HG02870 (cell line): ENCODE data around the gene UGT1A6.
"Not testable (repeated sequence)": the region's sequence is repeated elsewhere in the genome, so short reads cannot be mapped to it uniquely, and the experiment has no call there.

Experiments used
- ATAC-seq: cut with Tn5 transposase; IDR thresholded peaks from one replicate; pipeline ENCODE4 v1.9.1; 2021; ENCODE audit warnings: mild to moderate bottlenecking, moderate library complexity; ENCODE audit not compliant: unreplicated experiment

UGT1A6 gene

GRCh38 chr2:233692648-233693047 is at the start of gene UGT1A6:
UGT1A6 (plus strand) TSS chr2:233692890; CDS start chr2:233693005, 115 bp downstream.
- ATAC-seq, result no peak

GRCh38 chr2:233643128-233643527 is 49.6 kb upstream of the UGT1A6 start:
- ATAC-seq, result no peak

DNA sequence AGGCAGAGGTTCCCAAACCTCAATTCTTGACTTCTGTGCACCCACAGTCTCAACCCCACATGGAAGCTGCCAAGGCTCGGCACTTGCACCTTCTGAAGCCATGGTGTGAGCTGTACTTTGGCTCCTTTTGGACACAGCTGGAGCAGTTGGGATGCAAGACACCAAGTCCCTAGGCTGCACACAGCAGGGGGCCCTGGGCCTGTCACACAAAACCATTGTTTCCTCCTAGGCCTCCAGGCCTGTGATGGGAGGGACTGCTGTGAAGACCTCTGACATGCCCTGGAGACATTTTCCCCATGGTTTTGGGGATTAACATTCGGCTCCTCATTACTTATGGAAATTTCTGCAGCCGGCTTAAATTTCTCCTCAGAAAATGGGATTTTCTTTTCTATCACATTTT is 46.7 kb upstream of the UGT1A6 start:
- not testable (repeated sequence) for ATAC-seq

- ATAC-seq, result no peak
Measured at GRCh38 chr2:233650981-233651380, 41.7 kb upstream of the UGT1A6 start.

DNA sequence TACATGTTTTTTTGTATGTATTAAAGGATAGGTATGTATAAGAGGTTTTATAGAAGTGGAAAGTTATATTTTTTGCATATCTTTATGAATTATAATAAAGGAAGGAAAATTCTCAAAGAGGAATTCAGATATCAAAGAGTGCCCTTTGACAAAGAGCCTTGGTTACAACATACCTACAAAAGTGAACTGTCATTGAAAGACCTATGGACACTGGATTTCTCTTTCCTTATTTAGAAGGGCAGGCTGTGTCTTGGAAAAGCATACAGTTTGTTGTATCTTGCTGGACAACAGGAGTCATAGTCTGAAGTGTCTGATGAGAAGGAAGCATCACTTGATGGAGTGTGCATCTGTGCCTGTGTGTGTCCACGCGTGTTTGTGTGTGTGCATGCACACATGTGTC is 41.3 kb upstream of the UGT1A6 start:
- ATAC-seq, result no peak

DNA sequence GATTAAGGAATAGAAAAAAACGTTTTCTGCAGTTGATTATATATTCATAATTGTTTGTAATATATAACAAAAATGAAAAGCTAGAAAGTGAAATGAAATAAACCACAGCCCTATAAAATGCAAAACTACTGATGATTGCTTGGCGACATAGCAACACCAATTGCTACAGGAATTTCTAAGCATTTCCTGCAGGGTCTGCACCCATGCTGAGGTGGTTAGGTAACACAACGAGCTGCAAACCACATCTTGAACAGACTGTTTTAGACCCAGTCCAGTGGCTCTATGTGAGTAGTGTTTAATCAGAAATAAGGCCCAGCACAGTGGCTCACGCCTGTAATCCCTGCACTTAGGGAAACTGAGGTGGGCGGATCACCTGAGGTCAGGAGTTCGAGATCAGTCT is 38.2 kb upstream of the UGT1A6 start:
- no peak for ATAC-seq

DNA sequence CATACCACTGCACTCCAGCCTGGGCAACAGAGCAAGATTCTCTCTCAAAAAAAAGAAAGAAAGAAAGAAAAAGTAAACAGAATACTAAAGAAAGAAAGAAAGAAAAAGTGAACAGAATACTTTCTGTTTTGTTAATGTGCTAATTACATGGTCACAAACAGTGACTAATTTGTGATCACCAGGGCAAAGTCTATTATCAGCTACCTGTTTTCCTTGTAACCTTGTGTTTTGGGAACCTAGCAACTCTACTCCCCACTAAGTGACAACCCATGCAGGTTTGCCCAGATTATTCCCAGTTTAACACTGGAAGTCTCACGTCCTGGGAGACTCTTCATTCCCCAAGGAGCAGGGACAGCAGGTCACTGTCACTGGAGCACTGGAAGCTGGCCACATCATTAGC is 37.6 kb upstream of the UGT1A6 start:
- ATAC-seq, result no peak

DNA sequence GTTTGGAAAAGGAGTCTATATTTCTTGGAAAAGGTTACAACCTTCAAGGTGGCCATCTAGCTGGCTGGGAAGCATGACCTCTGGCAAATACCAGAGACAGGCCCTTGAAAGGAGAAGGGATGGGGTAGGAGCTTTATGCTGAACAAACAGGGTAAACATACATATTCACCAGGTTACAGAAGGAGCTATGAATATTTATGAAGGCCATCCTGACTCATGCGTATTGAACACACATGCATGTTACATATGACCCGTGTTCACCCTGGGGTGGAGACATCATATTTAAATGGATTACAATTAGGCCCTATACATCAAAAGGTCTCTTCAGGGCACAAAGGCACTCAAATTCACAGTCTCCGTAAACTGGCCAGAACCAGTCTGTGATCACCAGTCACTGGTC is 36.7 kb upstream of the UGT1A6 start:
- ATAC-seq, result not testable (repeated sequence)

DNA sequence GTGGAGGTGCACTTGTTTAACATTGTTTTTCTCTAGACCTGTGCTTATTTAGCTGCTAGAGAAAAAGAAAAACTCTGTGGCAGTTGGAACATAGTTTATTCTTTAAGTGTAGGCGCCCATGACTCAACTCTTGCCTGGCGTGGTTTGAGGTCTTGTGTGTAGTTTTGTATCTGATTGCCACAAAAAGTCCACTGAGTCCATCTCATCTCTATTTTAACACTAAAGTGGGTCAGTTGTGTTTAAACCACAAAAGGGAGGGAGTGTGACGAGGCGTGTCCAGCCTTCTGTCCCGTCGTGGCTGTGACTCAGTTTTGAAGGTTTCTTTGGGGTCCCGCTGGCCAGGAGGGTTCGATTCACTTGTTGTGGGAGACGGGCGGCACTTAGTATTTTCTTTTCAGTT is 36.2 kb upstream of the UGT1A6 start:
- no peak for ATAC-seq

DNA sequence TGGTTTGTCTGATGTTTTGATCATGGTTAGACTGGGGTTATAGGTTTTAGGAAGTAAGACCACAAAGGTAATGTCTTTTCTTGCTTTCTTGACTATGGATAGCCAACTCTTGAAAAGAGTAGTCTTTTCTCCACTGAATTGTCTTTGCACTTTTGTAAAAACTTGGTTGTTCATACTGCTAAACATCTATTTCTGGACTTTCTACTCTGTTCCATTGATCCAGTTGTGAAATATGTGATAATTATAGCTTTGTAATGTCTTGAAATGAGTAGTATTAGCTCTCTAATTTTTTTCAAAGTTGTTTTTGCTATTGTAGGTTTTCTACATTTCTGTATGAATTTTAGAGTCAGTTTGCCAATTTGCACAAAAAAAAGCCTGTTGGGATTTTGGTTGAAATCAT is 34.1 kb upstream of the UGT1A6 start:
- ATAC-seq, result no peak

DNA sequence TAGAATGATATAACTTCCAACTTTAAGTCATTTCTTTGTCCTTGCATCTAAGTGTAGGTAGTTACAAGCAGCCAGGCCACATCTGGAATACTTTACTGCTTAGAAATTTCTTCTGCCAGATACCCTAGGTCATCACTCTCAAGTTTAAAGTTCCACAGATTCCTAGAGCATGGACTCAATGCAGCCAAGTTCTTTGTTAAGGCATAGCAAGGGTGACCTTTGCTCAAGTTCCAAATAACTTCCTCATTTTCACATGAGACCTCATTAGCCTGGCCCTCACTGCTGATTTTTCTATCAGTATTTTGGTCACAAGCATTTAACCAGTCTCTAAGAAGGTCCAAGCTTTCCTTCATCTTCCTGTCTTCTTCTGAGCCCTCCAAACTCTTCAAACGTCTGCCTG is 28.8 kb upstream of the UGT1A6 start:
- no peak for ATAC-seq

DNA sequence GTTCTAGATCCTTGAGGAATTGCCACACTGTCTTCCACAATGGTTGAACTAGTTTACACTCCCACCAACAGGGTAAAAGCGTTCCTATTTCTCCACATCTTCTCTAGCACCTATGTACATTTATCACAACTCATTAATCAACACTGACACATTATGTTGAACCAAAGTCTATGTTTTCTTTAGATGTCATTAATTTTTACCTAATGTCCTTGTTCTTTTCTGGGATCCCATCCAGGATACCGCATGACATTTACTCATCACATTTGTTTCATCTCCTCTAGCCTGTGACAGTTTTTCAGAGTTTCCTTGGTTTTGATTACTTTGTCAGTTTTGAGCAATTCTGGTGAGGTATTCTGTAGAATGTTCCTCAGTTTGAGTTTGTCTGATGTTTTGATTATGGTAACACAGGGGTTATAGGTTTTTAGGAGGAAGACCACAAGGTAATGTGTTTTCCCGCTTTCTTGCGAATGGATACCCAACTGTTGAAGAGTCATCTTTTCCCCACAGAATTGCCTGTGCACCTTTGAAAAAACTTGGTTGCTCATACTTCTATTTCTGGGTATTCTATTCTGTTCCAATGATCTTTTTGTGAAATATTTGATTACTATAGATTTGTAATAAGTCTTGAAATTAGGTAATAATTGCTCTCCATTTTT is 24.0 kb upstream of the UGT1A6 start:
- ATAC-seq, result no peak

- no peak for ATAC-seq
Measured at GRCh38 chr2:233671290-233672161, 21.2 kb upstream of the UGT1A6 start, which contains the start of gene UGT1A9. UGT1A9 (plus strand) TSS chr2:233671898; CDS start chr2:233671935, 37 bp downstream.

- ATAC-seq, result no peak
Measured at GRCh38 chr2:233672886-233673285, 19.8 kb upstream of the UGT1A6 start.

GRCh38 chr2:233673896-233674295 is 18.8 kb upstream of the UGT1A6 start:
- no peak for ATAC-seq

DNA sequence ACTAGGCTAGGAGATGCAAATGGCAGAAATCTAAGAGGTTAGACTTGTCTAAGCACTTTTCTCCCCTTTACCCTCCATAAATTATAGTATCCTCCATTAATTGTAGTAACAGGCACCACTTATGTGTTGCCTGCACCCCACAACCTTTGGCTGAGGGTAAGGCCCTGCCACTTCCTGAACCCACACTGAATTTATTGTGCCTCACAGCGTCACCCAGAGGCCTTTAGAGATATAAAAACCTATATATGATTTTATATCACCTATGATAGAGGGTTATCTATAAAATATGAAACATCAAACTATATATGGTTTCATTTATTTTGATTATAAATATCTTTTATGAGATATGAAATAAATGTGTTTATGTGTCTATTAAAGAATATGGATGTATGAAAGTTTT is 18.4 kb upstream of the UGT1A6 start:
- no peak for ATAC-seq

- ATAC-seq, result no peak
Measured at GRCh38 chr2:233674995-233675394, 17.7 kb upstream of the UGT1A6 start.

DNA sequence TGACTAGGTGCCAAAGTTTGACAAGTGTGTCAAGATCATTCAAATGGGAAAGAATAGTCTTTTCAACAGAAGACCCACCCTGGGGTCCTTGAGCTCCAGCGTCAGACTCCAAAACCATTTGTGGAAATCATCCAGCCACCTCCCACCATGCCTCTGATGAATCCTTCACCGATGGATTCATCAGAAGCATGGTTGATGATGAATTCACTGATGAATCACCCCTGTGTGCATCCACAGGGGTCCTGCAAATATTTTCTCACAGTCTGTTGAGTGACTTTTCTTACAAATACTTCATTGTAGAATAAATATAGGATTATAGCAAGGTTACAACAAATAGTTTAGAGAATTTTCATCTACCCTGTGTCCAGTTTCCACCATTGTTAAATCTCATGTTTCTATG is 16.6 kb upstream of the UGT1A6 start:
- ATAC-seq, result no peak

DNA sequence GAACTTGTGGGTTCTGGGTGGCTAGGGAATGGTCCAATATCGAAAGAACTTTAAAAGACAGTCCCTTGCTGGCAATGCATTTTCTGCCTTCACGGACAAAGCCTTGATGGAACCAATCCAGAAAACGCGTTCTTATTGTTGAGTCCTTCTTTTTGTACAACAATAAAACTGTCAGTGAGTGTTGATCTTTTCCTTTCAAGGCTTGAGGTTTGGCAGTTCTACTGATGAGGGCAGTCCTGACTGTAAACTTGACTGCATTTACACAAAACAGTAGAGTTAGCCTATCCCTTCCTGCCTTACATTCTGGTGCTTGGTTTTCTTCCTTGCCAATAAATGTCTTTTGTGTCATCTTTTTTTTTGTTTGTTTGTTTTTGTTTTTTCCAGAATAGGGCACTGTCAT is 13.5 kb upstream of the UGT1A6 start:
- ATAC-seq, result no peak

DNA sequence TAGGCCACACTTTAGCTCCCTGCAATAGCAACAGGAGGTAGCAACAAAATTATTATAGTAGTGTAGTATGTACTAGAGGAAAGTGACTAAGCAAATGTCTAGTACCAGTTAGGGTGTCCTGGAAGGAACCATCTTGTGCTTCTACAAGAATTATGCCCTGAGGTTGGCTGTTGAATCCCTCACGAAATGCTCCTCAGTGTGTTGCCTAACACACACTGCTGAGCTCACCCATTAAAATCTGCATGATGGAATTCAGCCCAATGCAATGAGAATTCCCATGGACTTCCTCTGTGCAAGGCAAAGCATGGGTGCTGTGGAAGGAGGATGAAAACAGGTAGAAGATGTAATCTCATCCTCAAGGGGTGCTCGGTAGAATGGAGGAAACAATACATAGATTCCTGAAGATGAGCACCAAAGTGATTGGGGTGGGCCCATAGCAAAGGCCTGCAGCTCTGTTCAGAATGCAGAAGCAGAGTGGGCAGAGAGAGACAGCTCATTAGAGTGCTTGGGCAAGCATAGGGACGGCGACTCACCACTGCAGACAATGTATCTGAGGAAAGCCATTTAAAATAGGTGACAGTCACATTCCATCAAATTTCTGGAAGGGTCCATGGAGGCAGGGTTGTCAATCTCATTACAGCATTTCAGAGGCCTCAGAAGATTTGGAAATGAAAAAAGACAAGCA is 12.2 kb upstream of the UGT1A6 start:
- ATAC-seq, result no peak

DNA sequence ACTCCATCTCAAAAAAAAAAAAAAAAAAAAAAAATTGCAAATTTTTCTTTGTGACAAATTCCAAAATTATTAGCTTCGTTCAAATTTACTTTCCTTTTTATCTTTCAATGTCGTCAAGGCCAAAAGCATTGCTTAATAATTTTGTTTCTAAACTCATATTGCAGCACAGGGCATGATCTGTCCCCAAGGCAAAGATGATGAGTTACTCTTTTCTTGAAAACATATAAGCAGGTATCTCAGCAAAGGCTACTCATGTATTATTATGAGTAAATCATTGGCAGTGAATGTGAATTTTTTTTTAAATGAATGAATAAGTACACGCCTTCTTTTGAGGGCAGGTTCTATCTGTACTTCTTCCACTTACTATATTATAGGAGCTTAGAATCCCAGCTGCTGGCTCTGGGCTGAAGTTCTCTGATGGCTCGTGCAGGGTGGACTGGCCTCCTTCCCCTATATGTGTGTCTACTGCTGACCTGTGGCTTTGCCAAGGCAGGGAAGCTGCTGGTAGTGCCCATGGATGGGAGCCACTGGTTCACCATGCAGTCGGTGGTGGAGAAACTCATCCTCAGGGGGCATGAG is 11.1 kb upstream of the UGT1A6 start, which contains the start of gene UGT1A7:
TSS of gene UGT1A7 (plus strand) at position 381 of the 579 bp plus-strand sequence. CDS start at position 418, 37 bp downstream.
- no peak for ATAC-seq
